Posterior cingulate gyrus (tissue), 11 donors: Measurements from ENCODE around the gene PGS1.
A peak's percentile ranks its signal among the peaks of the same experiment; 100 is the strongest.

ENCODE experiments used
- DNase-seq, 10 donors: peaks; one replicate each; pipeline versions ENCODE4 v3.0.0 to v3.0.0-alpha.2; 2020 to 2021; ENCODE audit warnings: mixed read lengths in 3 of 10
- intact Hi-C: fragments of 100-400 bp; cut with DNase I; formaldehyde crosslinking; loops from one replicate; pipeline ENCODE4 v1.15.1; 2023

Gene PGS1

DNA sequence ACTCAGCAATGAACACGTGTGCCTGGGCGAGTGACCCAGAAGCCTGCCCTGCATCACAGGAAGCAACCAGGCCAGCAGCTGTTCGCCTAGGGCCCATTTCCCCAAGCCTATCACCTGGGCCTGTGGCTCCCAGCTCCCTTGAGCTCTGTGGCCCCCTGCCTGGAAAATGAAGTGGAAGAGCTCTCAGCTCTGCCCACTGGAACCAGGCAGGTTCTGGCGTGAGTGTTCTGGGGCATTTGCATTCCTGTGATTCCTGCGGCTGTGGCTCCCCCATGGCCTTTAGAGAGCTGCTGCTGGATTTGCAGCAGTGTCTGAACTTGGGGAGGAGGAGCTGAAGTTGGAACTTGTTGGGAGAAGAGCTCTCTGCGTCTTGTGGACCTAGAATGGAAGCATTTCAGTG lies 22.8 kb downstream of the PGS1 start:
- intact Hi-C loops = no loop called here
- DNase-seq = no peak

DNA sequence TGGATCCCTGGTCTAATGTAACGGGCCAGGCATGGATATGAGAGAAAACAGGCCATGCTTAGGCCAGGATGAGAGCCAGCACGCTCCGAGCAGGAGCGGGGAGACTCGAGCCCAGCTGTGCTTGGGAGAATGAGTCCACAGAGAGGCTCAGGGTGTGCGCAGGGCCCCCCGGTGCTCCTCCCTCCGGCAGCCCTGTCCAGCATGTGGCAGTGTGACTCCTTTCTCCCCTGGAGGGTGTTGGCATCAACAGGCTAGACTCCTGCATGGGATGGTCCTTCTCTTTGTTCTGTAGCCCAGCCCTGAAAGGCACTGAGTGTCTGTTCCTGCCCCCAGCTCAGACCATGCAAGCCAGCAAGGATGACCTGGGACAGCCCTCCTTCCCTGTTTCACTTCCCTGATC lies 23.4 kb downstream of the PGS1 start:
- DNase-seq = peak in 1 of 10 donors; percentile 29

DNA sequence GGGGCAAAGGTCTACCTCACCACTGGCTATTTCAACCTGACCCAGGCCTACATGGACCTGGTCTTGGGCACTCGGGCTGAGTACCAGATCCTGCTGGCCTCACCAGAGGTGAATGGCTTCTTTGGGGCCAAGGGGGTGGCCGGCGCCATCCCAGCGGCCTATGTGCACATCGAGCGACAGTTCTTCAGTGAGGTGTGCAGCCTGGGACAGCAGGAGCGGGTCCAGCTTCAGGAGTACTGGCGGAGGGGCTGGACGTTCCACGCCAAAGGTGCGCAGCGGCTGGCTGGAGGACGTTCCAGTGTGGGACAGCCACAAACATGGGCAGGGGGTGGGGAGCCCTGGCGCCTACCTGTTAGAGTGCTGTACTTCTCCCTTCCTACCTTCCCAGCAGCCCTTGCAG lies 25.4 kb downstream of the PGS1 start:
- no peak for DNase-seq
- intact Hi-C loops = no loop called here

More for the DNA sequence above, 23.4 kb downstream of the PGS1 start:
- intact Hi-C loops = no loop called here

DNA sequence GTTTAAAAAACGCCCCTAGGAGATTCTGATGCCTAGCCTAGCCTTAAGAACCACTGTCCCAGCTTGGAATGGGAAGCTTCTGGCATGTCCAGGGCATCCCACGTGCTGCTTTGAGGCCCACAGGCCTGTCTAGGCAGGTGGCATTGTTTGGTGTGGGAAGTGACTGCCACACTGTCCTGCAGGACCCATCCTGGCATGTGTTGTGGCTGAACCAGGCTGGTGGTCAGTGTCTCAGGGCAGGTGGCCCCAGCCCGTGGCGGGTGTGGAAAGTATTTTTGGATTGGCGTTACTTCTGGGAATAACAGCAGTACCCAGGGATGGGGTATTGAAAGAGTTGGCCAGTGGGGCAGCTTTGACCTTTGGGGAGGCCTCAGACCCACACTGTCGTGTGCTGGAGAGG lies 27.9 kb downstream of the PGS1 start:
- intact Hi-C loops = no loop called here
- no peak for DNase-seq

DNA sequence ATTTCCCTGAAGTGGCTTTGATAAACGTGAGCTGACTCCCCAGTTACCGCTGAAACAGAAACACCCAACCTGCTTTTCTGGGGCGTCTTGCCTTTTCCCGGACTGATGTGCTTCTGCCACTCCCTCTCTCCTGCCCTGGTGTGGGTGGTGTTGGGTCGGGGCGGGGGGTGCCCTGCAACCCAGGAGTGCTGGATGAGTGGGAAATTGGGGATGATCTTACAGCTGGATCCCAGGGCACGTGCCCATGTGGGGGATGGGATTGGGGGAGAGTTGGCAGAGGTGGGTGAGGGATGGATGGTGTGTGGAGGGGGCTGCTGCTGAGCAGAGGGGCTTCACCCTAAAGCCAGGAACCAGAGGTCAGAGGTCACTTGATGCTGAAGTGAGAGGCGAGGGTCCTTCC lies 28.5 kb downstream of the PGS1 start:
- intact Hi-C loops = no loop called here
- DNase-seq = no peak

DNA sequence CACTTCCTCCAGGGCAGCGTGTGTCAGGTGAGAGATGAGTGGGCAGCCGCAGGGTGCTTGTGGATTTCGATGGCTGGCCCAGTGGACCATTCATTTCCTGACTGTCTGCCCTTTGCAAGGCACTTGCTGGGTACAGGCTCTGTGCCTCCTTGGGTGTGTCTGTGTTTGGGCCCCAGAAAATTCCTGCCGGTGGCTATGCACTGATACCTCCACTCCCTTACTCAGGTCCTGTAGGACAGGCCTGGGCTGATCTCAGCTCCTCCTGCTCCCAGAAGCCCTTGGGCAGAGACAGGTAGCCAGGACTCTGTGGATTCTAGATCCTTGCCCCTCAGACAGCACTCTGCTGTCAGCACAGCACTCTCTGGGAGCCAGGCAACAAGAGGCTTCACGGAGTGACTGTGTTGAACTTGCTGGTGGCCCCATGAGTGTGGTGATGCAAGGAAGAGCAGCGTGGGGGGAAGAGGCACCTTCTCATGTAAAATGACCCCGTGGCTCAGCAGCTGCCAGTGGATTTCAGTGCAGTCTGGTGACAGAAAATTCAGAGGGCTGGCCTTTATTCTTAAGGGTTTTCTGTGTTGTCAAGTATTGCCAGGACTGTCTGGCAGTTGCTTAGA lies 29.0 kb downstream of the PGS1 start:
- DNase-seq = no peak
- intact Hi-C loops = no loop called here

DNA sequence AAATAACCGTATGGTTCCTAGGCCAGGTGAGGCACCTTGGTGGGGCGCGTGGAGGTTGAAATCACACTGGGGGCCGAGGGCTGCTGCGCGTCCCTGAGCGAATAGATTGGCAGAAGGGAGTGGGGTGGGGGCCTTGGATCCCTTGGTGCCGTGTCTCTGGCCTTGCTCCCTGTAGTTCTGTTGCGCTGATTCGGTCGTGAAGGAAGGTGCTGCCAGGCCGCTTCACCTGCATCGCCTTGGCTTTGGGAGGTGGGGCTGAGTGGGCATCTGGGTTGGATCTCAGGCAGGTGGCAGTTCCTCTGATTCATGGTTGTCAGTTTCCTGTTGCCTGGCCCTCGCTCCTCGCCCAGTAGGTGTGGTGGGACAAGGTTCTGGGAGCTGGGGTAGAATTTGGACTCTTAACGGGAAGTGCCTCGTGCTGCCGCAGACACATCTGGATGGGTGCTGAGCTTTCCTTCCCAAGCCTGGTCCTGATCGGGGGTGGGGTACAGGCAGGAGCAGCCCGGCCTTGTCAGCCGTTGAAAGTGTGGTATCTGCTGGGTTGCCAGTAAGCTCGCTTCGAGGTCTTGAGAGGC lies 30.1 kb downstream of the PGS1 start:
- intact Hi-C loops = no loop called here
- no peak for DNase-seq

DNA sequence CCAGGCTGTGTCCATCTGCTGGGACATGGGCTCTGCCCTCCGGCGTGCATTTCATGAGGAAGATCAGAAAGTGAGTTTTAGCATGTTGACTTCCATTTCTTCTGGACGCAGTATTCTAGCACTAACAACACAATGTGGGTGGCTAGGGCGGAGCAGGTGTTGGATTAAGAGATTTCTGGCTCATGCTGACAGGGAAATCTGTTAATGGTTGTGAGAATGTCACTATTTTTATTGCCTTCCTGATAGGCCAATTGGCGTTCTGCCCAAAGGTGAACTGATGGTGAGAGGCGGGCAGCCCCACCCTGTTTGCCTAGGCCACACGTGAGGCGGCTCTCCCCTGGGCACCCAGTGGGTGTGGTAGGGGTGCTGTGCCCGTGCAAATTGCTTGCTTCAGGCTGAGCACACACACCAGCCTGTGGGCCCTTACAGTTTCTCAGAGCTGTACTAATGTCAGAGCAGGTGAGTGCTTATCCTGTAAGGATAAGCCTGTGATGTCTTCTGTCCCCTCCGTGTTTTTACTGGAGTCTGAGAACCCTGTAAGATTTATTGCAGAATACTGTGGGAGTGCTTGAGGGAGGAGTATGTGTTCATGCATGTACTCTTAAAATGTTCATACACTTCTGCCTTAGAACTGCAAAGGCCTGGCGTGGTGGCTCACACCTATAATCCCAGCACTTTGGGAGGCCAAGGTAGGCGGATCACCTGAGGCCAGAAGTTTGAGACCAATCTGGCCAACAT lies 30.9 kb downstream of the PGS1 start:
- DNase-seq = no peak
- intact Hi-C loops = no loop called here

DNA sequence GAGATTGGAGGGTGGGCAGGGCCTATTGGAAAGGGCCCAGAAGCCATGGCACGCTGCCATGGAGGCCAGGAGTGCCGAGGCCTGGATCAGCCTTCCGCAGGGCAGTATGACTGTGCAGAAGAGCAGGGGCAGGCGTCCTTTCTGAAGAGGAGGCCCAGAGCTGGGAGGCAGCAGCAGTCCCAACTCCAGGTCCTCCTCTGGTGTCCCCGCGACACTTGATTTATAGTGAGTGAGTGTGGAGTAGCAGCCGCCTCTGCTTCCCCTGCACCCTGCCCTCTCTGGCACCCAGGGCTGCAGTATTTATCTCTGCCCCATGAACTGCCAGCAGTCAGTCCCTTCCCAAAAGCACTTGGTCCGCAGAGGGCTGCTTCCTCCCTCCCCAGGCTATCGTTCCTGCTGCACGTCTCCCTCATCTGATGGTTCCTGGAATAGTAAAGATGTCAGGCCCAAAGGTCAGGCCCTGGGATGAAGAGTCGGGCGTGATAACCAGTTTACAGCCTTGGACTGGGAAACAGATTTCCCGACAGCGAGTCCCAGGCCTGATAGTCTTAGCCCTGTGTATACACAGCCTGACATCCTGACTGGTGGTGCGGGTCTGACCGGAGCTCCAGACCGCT lies 32.9 kb downstream of the PGS1 start:
- intact Hi-C loops = no loop called here
- DNase-seq = no peak

DNA sequence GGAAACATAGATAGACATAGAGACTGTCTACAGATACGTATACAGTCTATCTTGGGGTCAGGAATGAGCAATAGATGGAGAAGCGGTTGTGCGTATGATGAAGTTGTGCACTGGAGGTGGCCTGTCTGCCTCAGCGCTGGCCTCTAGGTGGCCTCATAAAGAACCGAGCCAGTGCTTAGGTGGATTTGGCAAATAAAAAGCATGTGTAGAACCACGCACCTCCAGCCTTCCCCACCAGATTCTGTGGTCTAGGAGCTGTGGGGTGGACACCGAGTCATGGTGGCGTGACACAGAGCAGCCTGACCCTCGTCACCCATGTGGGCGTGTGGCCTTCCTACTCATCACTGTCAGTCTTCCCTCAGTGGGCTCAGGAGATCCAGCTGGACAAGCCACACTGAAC lies 34.0 kb downstream of the PGS1 start:
- DNase-seq = no peak
- intact Hi-C loops = no loop called here

DNA sequence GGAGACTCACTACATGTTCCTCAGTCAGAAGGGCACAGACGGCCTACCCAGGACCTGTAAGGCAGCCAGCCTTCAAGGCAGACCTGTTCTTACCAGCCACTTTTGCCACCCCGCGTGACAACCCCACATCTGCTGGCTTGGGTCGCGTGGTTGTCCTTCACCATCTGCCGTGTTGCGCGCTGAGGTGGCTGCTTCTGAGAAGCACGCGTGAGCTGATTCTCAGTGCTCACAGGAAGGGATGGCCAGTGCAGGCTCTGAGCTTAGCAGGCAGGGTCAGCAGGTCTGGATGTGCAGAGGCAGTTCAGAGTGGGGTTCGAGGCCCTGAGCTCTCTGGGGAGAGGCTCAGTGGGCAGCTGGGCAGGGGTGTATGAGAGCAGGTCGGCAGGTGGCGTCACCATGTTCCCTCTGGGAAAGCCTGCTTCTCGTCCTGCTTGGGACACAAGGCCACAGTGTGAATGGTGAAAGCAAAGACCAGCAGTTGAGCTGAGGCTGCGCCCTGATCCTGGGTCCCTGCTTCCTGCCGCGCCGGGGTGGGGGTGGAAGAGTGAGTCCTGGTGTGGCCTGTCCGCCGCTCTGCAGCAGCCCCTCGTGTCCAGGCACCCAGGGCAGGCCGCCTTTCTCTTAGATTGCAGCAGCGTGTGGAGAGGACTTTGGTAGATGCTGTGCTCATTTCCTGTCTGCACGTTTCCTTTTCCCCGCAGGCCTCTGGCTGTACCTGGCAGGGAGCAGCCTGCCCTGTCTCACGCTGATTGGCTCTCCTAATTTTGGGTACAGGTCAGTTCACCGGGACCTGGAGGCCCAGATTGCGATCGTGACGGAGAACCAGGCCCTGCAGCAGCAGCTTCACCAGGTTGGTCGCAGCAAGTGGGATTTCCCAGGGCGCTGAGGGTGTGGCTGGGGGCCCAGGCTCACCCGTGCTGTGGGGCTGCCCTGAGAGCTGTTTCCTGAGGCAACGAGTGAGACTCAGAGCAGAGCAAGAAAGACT lies 36.0 kb downstream of the PGS1 start:
- intact Hi-C loops = no loop called here
- no peak for DNase-seq

DNA sequence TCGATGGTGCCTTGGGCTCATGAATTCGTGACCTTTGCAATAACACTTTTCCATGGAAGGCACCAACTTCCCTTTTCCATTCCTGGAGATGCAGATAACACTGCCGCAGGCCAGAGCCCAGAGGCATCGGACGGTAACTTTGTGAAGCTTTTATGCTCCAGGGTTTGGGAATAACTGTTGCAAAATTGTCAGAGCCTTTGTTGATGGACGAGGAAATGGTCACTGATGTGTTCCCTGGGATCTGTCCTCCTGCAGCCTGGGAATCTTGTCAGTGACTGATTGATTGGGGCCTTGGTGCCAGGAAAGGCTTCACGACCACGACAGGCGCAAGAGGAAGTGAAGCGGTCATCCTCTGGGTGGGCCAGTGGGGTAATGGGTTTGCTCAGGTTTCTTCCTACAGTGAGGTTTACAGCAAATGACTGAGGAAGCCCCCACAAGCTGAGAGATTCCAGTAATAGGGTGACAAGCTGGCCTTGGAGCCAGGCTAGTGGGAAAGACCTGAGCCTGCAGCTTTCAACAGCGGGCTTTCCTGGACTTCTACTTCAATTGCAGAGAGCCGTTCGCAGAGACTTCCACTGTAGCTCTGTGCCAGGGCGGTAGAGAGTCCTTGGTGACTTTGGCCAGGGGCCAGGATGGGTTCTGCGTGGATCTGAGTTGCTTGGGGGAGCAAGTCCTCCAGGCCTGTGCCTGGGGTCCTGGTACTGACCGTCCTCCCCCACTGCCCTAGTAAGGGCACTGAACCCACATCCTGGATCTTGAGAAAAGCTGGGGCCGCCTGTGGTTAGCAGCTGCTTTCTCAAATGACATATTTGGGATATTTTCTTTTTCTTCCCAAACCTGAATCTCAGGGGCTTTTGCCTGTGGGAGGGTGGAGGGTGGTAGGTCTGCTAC lies 37.6 kb downstream of the PGS1 start:
- intact Hi-C loops = no loop called here
- no peak for DNase-seq

DNA sequence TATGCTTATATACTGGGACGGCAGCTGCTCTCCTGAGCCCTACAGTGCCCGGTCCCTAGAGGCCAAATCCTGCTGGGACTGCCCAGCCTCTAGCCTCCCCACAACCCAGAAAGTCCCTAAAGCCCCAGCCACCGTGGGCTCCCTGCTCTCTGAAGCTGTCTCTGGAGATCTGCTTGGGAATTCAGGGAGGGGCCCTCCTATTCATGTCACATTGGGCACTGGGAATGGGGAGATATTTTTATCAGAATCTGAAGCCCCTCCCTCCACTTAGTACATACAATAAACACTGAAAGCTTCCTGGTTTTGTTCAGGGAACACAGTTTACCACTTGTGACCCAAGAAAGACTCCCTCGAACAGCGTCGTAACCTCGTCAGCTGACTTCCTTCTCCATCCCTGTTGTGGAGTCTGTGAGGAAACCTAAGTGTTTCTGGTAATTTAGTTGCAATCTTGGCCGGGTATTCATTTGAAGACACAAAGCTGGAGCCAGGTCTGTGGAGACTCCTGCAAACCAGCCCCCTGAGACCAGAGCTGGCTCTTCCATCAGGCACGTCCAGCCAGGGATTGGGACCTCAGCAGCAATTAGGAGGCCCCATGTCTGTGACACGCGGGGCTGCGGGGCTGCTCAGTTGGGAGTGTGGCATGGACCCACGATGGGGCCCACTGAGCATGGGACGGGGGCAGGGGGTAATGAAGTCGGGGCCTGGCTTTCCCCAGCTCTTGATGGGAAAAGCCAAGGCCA lies 38.5 kb downstream of the PGS1 start:
- peak in 1 of 10 donors; percentile 69 for DNase-seq
- intact Hi-C loops = no loop called here

DNA sequence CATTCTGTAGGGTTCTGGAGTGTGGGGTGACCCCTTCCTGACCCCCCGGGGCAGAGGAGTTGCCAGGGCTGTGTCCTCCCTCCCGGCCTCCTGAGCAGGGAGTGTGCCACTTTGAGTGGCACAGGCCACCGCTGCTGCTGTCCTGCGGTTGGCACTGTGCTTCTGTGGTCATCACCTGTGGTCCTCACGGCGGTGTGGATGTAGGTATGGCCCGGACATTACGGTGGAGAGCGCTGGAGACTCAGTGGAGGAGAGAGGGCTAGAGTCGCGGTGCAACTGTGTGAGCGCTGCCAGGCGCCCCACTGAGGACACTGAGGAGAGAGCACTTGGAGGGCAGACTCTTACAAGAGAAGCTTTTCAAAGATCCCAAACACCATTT lies 39.1 kb downstream of the PGS1 start:
- intact Hi-C loops = no loop called here
- DNase-seq = peak in 1 of 10 donors; percentile 76

DNA sequence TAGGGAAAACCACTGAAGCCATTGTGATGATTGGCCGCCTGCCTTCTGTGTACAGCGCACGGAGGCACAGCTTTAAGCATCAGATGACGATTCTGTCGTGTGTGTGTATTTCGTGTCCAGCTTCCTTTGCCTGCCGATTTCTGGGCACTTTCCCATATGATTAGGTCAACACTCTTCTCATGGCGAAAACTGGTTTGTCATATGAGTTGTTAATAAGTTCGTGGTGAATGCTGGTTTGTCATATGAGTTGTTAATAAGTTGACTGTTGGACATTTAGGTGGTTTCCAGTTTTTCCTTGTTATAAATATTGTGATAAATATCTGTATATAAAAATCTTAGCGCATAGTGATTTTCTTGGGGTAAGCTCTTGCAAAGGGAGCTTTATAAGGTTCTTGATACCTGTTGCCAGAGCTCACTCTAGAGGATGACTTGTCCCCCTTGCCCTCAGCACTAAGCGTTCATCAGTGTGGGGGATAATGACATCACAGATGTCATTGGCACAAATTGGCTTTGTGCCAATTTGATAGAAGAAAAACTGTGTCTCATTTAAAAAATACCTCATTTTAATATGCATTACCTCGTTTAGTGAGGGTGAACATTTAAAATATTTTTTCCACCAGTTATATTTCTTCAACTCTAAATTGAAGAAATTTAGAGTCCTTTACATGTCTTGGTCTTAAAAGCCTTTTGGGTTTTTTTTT lies 40.0 kb downstream of the PGS1 start:
- intact Hi-C loops = no loop called here
- no peak for DNase-seq

DNA sequence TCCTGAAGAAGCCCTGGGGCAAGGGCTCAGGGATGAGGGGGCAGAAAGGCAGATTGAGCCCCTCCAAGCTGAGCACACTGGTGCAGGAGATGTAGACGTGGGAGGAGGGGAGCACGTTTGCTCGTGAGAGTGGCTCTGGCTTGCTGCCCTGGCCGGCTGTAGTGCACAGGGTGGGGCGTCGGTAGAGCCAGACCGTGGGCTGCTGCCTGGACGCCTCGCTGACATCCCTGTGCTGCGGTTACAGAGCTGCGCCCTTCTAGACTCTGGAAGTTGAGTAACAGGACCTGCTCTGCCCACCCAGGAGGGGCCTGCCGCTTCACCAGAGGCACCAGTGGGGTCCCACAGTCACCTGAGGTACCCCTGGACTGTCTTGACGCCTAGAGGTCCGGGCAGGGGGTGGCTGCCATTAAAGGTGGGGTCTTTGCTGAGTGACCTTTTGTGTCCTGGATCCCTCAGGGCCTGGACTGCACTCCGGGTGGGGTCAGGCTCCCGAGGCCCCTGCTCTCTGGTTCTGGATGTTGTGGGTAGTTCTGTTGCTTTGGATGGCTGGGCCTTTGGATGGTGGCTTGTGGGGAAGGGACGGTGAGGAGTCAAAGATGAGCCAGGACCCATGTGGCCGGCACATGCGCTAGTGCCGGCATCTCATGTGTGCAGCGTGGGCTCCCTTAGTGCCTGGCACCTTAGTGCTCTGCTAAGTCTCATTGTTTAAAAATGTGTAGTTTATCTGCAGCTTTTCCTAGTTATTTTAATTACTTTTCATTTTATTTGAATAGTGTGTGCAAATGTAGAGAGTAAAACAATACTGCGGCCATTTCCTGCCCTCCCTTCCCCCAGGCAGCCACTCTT lies 41.7 kb downstream of the PGS1 start:
- DNase-seq = peak in 1 of 10 donors; percentile 65

DNA sequence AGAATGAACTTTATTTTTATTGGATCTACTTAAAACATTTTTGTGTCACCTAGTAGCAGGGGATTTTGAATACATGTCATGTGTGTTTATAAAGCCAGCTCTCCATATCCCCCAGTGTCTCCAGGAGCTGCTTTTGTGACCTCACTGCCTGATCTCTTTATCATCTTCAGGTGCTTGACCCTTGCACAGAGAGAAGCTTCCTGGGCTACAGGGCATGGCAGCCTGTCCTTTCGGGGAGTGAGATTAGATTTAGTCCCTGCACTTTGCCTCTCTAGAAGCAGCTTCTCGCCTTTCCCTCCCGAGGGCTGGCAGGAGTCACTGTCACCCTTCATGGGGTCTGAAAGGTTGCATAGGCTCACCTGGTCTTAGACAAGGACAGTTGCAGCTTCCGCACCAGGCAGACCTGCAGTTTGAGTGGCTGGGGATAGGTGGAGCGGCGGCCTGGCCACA lies 42.7 kb downstream of the PGS1 start:
- intact Hi-C loops = loop anchor here (2.0 to 10.0 kb wide), 4 partner anchors 59 to 286 kb away; partner anchors contain the start of genes SOCS3 and TMC8
- no peak for DNase-seq

More for the DNA sequence above, 41.7 kb downstream of the PGS1 start:
- intact Hi-C loops = loop anchor here (2.0 to 10.0 kb wide), 4 partner anchors 58 to 285 kb away; partner anchors contain the start of genes SOCS3 and TMC8
